ENCODE results near the gene AIRE. TPM values are rescaled to one million over a fixed set of nuclear protein-coding genes. Genes with fewer than 3 reads are reported as not detected.

AIRE gene
- total RNA-seq, 1 experiment from 2014 or later: 0.17 TPM

- no peak overlapping the region for H3K27ac ChIP-seq (ENCODE audit: insufficient read length, low read depth, low read length)
- H4K20me1 ChIP-seq (ENCODE audit: control insufficient read depth, insufficient read depth, insufficient read length): no peaks in the 10 kb centered on the region
- no peaks in the 10 kb centered on the region for H3K4me1 ChIP-seq (ENCODE audit: insufficient read depth, low read length)
- no peaks in the 10 kb centered on the region for H3K9me3 Mint-ChIP-seq
- H4K91ac ChIP-seq (ENCODE audit: insufficient read length, low read depth, low read length): no peak overlapping the region
- no peaks in the 10 kb centered on the region for H3K27me3 Mint-ChIP-seq (ENCODE audit: low read depth)
- no peak overlapping the region; the same call in 1 of the 2 replicates for H3K14ac ChIP-seq (ENCODE audit: insufficient read depth, low read length)
- H4K8ac ChIP-seq (replicated peaks; ENCODE audit: insufficient read length, low read depth, low read length): no peak overlapping the region
- H3K27ac Mint-ChIP-seq: no peak overlapping the region; a peak in 1 of 7 replicates
- no peak overlapping the region for H2BK12ac ChIP-seq (ENCODE audit: insufficient read length, low read depth, low read length)
- no peak overlapping the region for H3K4ac ChIP-seq (ENCODE audit: low read depth, low read length)
- no peak overlapping the region for H2BK15ac ChIP-seq (ENCODE audit: low read depth, low read length)
- no peak for TF ChIP-seq CTCF (conservative IDR thresholded peaks at IDR 0.05)
- no peak overlapping the region for H3K4me2 ChIP-seq (ENCODE audit: insufficient read depth, insufficient read length, low read length)
- H3K79me2 ChIP-seq (ENCODE audit: insufficient read depth, low read length): no peaks in the 10 kb centered on the region
- no peak overlapping the region for H3K56ac ChIP-seq (ENCODE audit: insufficient read length, low read depth, low read length)
- no peak overlapping the region for H2BK120ac ChIP-seq (ENCODE audit: low read depth, low read length, poor library complexity, severe bottlenecking)
- H3K9ac ChIP-seq (ENCODE audit: extremely low read depth, insufficient read length, low read length): no peak overlapping the region
- no peak overlapping the region for H3K23ac ChIP-seq (ENCODE audit: insufficient read length, low read depth, low read length)
- H3K4me1 Mint-ChIP-seq: 0 out of 4 replicates have a peak, but pooled peaks cover 0 to 3% of the 10 kb centered on the region in 2 experiments
- H3K23me2 ChIP-seq (ENCODE audit: insufficient read length, low read depth, low read length, poor library complexity, severe bottlenecking): no peaks in the 10 kb centered on the region
- no peak overlapping the region for H2BK5ac ChIP-seq (ENCODE audit: insufficient read length, low read length)
- H2AK5ac ChIP-seq (ENCODE audit: insufficient read length, low read length): no peak overlapping the region
- no peaks in the 10 kb centered on the region for H3K27me3 ChIP-seq (ENCODE audit: insufficient read depth, low read length)
- H3K4me3 Mint-ChIP-seq: no peak overlapping the region
- H2AFZ ChIP-seq (ENCODE audit: low read length): no peak overlapping the region
- no CpG with 5 or more reads among the region's 44 CpGs for WGBS (ENCODE audit: extremely low coverage, insufficient read length, low lambda C conversion rate)
- no peak overlapping the region for H3T11ph ChIP-seq (ENCODE audit: low read length)
- H3K79me1 ChIP-seq (ENCODE audit: insufficient read depth, low read depth, low read length, poor library complexity, severe bottlenecking): no peaks in the 10 kb centered on the region
- H2BK20ac ChIP-seq (ENCODE audit: low read depth, low read length, poor library complexity, severe bottlenecking): no peak overlapping the region
- H3K9me3 ChIP-seq (ENCODE audit: control insufficient read depth, low read depth, low read length): no peaks in the 10 kb centered on the region
- no peak overlapping the region for H4K5ac ChIP-seq (ENCODE audit: insufficient read length, low read depth, low read length)
- peaks cover 0 to 5% (median 0%) of the 10 kb centered on the region in 3 experiments; a peak in 2 of 7 replicates for H3K36me3 Mint-ChIP-seq (ENCODE audit: insufficient read depth in 1 of 3, low read depth in 3 of 3)
- no peak overlapping the region for H3K18ac ChIP-seq (ENCODE audit: insufficient read length, low read depth, low read length)
- no peak for DNase-seq
These were observed 44.5 kb downstream of the AIRE start for GRCh38 chr21:44329971-44330681.
